PC-3 (cell line): ENCODE results near the gene PARP1.

Experiments
- CTCF ChIP-seq: fragments of 300-600 bp; sonication (generic); conservative IDR thresholded peaks from 2 replicates; pipeline ENCODE4 v1.5.1; 2017; ENCODE audit warnings: antibody characterized with exemption, low read depth, mild to moderate bottlenecking, low read length
- EZH2 ChIP-seq: fragments of 300-600 bp; sonication (generic); IDR thresholded peaks from one replicate; pipeline ENCODE4 v1.6.1; 2017; ENCODE audit warnings: antibody characterized with exemption, mild to moderate bottlenecking, low read length; ENCODE audit not compliant: unreplicated experiment
- EZH2phosphoT487 ChIP-seq: fragments of 300-600 bp; sonication (generic); IDR thresholded peaks from 2 replicates; pipeline ENCODE4 v1.6.1; 2018; ENCODE audit warnings: mild to moderate bottlenecking, antibody characterized with exemption, low read length, borderline replicate concordance

- TF ChIP-seq CTCF (no peak), EZH2phosphoT487 (no peak), EZH2 (no peak)
Measured at GRCh38 chr1:226404063-226404903, 3.6 kb downstream of the PARP1 start.
